ENCODE measurements around the gene LPP. TPM values are rescaled to one million over a fixed set of nuclear protein-coding genes. Genes with fewer than 3 reads are reported as not detected.

The LPP gene
- total and polyA plus RNA-seq, 8 donors, result 23.1 to 220 (median 26.7) TPM

GRCh38 chr3:188192034-188192433 is 38.1 kb downstream of the LPP start:
- intact Hi-C loops (cut with DNase I), result no loop called here
- H3K4me1 ChIP-seq, result peaks cover 5 to 35% of the 10 kb centered on the region in 2 donors
- no peaks in the 10 kb centered on the region for H3K27me3 ChIP-seq
- H3K36me3 ChIP-seq, result peaks cover 0 to 12% of the 10 kb centered on the region in 2 donors
- no peaks in the 10 kb centered on the region for H3K9me3 ChIP-seq
- DNase-seq (no peak), ATAC-seq (no peak)
- H3K4me3 ChIP-seq, result no peak overlapping the region
- H3K27ac ChIP-seq, result no peak overlapping the region
- no peak for TF ChIP-seq CTCF (IDR thresholded peaks at IDR 0.05)

GRCh38 chr3:188194332-188194731 is 40.4 kb downstream of the LPP start:
- H3K4me3 ChIP-seq, result no peak overlapping the region
- intact Hi-C loops (cut with DNase I), result no loop called here
- H3K4me1 ChIP-seq, result peaks cover 0 to 25% of the 10 kb centered on the region in 2 donors
- no peak overlapping the region for H3K27ac ChIP-seq
- no peaks in the 10 kb centered on the region for H3K27me3 ChIP-seq
- no peaks in the 10 kb centered on the region for H3K9me3 ChIP-seq
- H3K36me3 ChIP-seq, result peaks cover 0 to 20% of the 10 kb centered on the region in 2 donors
- no peak for TF ChIP-seq CTCF (IDR thresholded peaks at IDR 0.05)
- no peak for ATAC-seq
- no peak for DNase-seq

GRCh38 chr3:188196232-188196990 is 42.5 kb downstream of the LPP start:
- H3K27me3 ChIP-seq, result no peaks in the 10 kb centered on the region
- ATAC-seq (no peak), DNase-seq (no peak)
- intact Hi-C loops (cut with DNase I), result no loop called here
- H3K4me1 ChIP-seq, result peaks cover 0 to 29% of the 10 kb centered on the region in 2 donors
- no peaks in the 10 kb centered on the region for H3K9me3 ChIP-seq
- no peak overlapping the region for H3K27ac ChIP-seq
- peaks cover 0 to 15% of the 10 kb centered on the region in 2 donors for H3K36me3 ChIP-seq
- no peak for TF ChIP-seq CTCF (IDR thresholded peaks at IDR 0.05)
- H3K4me3 ChIP-seq, result no peak overlapping the region

- Histone ChIP-seq H3K9me3 (no peaks in the 10 kb centered on the region), H3K27ac (no peak overlapping the region), H3K4me3 (no peak overlapping the region), H3K36me3 (peaks cover 0 to 13% of the 10 kb centered on the region in 2 donors), H3K4me1 (peaks cover 0 to 29% of the 10 kb centered on the region in 2 donors), H3K27me3 (no peaks in the 10 kb centered on the region)
- DNase-seq (no peak), ATAC-seq (no peak)
- intact Hi-C loops (cut with DNase I), result no loop called here
- no peak for TF ChIP-seq CTCF (IDR thresholded peaks at IDR 0.05)
Measured at GRCh38 chr3:188197388-188197847, 43.5 kb downstream of the LPP start.

GRCh38 chr3:188198001-188198400 is 44.0 kb downstream of the LPP start:
- no peaks in the 10 kb centered on the region for H3K27me3 ChIP-seq
- intact Hi-C loops (cut with DNase I), result no loop called here
- no peak for ATAC-seq
- peaks cover 0 to 29% of the 10 kb centered on the region in 2 donors for H3K4me1 ChIP-seq
- TF ChIP-seq CTCF (IDR thresholded peaks at IDR 0.05), result no peak
- H3K9me3 ChIP-seq, result no peaks in the 10 kb centered on the region
- no peak overlapping the region for H3K27ac ChIP-seq
- H3K4me3 ChIP-seq, result no peak overlapping the region
- H3K36me3 ChIP-seq, result peaks cover 0 to 9% of the 10 kb centered on the region in 2 donors
- DNase-seq, result no peak

Measured in left lung (tissue), 10 donors.